GM18909 (cell line): ENCODE measurements around the gene SURF2.
A peak's percentile ranks its signal among the peaks of the same experiment; 100 is the strongest.
"Not testable (repeated sequence)": the region's sequence is repeated elsewhere in the genome, so short reads cannot be mapped to it uniquely, and the experiment has no call there.

Experiments
- ATAC-seq: cut with Tn5 transposase; IDR thresholded peaks from one replicate; pipeline ENCODE4 v1.9.1; 2021; ENCODE audit warnings: mild to moderate bottlenecking; ENCODE audit not compliant: unreplicated experiment, poor library complexity

The SURF2 gene

GRCh38 chr9:133375116-133375723 is 18.9 kb downstream of the SURF2 start:
- ATAC-seq, result peak; percentile 8

GRCh38 chr9:133375724-133376654 is 19.6 kb downstream of the SURF2 start, which contains the start of the genes STKLD1 and SURF4:
Gene STKLD1 (plus strand): TSS chr9:133376366. CDS start chr9:133376474, 108 bp downstream.
Gene SURF4 (minus strand): TSS chr9:133376060. CDS start chr9:133375969, 91 bp downstream.
- ATAC-seq, result peak; percentile 90

- ATAC-seq, result not testable (repeated sequence)
Measured at GRCh38 chr9:133377280-133377679, 20.9 kb downstream of the SURF2 start.

GRCh38 chr9:133377721-133378216 is 21.4 kb downstream of the SURF2 start:
- ATAC-seq, result no peak

GRCh38 chr9:133378408-133378962 is 22.1 kb downstream of the SURF2 start:
- ATAC-seq, result no peak

GRCh38 chr9:133379153-133380086 is 23.1 kb downstream of the SURF2 start:
- ATAC-seq, result no peak

GRCh38 chr9:133380734-133381133 is 24.4 kb downstream of the SURF2 start:
- ATAC-seq, result no peak

GRCh38 chr9:133382507-133383141 is 26.3 kb downstream of the SURF2 start:
- no peak for ATAC-seq

- ATAC-seq, result no peak
Measured at GRCh38 chr9:133383438-133383837, 27.1 kb downstream of the SURF2 start.

- no peak for ATAC-seq
Measured at GRCh38 chr9:133384736-133385321, 28.5 kb downstream of the SURF2 start.

GRCh38 chr9:133385452-133385851 is 29.1 kb downstream of the SURF2 start:
- no peak for ATAC-seq

- no peak for ATAC-seq
Measured at GRCh38 chr9:133386338-133386737, 30.0 kb downstream of the SURF2 start.

GRCh38 chr9:133387680-133388079 is 31.3 kb downstream of the SURF2 start:
- no peak for ATAC-seq

- no peak for ATAC-seq
Measured at GRCh38 chr9:133389025-133389557, 32.7 kb downstream of the SURF2 start.

- ATAC-seq, result no peak
Measured at GRCh38 chr9:133389562-133389961, 33.2 kb downstream of the SURF2 start.

GRCh38 chr9:133390713-133391112 is 34.4 kb downstream of the SURF2 start:
- ATAC-seq, result no peak

GRCh38 chr9:133391449-133391848 is 35.1 kb downstream of the SURF2 start:
- not testable (repeated sequence) for ATAC-seq

GRCh38 chr9:133392308-133392707 is 36.0 kb downstream of the SURF2 start:
- ATAC-seq, result not testable (repeated sequence)

- ATAC-seq, result no peak
Measured at GRCh38 chr9:133393399-133393798, 37.0 kb downstream of the SURF2 start.
